Choroid plexus epithelial cell (primary cell): Measurements from ENCODE around the gene ATP13A3.
"Not testable (repeated sequence)": the region's sequence is repeated elsewhere in the genome, so short reads cannot be mapped to it uniquely, and the experiment has no call there.

Experiments used
- DNase-seq: peaks from one replicate; pipeline ENCODE4 v3.0.0-alpha.2; 2010; ENCODE audit warnings: low read depth
- H3K4me3 ChIP-seq: 2 replicates; pipeline ENCODE4 v1.5.1; 2011; ENCODE audit warnings: low read depth, mild to moderate bottlenecking, control low read depth, low read length, moderate library complexity
- TF ChIP-seq, protein P1 (sequence below): conservative IDR thresholded peaks from 2 replicates; pipeline ENCODE4 v1.5.1; 2011; ENCODE audit warnings: low read depth, mild to moderate bottlenecking, control low read depth, inconsistent platforms, low read length, moderate library complexity

ATP13A3 gene

DNA sequence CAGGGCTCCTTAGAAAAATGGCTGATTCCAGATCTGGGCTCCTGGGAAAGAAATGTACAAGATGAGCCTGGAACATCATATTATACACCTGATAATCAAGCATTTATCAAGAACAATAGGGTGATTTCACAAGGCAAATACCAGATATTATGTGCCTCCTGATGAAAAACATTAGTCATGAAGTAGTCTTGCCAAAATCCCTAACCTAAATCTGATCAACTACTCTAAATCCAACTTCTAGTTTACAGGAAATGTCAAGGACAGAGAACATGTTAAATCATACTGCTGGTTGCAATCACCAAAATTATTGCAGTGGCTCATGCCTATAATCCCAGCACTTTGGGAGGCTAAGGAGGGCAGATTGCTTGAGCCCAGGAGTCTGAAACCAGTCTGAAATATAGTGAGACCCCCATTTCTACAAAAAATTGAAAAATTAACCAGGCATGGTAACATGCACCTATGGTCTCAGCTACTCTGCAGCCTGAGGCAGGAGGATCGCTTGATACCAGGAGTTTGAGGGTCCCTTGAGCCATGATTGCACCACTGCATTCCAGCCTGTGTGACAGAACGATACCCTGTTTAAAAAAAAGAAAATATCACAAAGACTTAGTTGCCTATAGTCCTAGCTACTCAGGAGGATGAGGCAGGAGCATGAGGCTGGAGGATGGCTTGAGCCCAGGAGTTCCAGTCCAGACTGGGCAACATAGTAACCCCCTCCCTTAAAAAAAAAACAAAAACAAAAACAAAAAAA is 34.9 kb upstream of the ATP13A3 start:
- no peak overlapping the region for H3K4me3 ChIP-seq
- TF ChIP-seq, protein P1, sequence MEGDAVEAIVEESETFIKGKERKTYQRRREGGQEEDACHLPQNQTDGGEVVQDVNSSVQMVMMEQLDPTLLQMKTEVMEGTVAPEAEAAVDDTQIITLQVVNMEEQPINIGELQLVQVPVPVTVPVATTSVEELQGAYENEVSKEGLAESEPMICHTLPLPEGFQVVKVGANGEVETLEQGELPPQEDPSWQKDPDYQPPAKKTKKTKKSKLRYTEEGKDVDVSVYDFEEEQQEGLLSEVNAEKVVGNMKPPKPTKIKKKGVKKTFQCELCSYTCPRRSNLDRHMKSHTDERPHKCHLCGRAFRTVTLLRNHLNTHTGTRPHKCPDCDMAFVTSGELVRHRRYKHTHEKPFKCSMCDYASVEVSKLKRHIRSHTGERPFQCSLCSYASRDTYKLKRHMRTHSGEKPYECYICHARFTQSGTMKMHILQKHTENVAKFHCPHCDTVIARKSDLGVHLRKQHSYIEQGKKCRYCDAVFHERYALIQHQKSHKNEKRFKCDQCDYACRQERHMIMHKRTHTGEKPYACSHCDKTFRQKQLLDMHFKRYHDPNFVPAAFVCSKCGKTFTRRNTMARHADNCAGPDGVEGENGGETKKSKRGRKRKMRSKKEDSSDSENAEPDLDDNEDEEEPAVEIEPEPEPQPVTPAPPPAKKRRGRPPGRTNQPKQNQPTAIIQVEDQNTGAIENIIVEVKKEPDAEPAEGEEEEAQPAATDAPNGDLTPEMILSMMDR: no peak
- DNase-seq: peak; percentile 61

DNA sequence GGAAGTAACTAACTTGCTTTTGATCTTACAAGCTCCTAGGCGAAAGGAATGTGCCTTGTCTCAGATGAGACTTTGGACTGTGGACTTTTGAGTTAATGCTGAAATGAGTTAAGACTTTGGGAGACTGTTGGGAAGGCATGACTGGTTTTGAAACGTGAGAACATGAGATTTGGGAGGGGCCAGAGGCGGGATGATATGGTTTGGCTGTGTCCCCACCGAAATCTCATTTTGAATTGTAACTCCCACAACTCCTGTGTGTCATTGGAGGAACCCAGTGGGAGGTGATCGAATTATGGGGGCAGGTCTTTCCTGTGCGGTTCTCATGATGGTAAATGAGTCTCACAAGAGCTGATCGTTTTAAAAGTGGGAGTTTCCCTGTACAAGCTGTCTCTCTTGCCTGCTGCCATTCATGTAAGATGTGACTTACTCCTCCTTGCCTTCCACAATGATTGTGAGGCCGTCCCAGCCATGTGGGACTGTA is 33.9 kb upstream of the ATP13A3 start:
- DNase-seq, H3K4me3 ChIP-seq: not testable (repeated sequence)

DNA sequence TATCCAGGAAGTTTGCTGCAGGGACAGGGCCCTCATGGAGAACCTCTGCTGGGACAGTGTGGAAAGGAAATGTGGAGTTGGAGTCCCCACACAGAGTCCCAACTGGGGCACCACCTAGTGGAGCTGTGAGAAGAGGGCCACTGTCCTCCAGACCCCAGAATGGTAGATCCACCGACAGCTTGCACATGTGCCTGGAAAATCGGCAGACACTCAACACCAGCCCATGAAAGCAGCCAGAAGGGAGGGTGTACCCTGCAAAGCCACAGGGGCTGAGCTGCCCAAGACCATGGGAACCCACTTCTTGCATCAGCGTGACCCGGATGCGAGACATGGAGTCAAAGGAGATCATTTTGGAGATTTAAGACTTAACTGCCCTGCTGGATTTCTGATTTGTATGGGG is 33.4 kb upstream of the ATP13A3 start:
- H3K4me3 ChIP-seq, DNase-seq: not testable (repeated sequence)

DNA sequence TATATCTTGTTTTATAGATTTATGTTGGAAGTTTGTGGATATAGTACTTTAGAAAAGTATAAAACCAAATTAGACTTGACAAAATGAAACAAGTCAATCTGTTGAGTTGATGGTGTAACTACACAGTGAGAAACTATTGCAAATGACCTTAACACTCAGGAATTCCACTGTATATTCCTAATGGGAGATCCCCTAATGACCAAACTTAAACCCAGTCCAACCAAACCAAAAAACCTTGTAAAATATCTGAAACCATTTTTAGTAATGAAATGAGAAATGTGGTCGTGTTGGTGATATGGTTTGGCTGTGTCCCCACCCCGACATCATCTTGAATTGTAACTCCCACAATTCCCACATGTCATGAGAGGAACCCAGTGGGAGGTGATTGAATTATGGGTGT is 31.9 kb upstream of the ATP13A3 start:
- no peak overlapping the region for H3K4me3 ChIP-seq
- TF ChIP-seq, protein P1: no peak
- peak; percentile 67 for DNase-seq

DNA sequence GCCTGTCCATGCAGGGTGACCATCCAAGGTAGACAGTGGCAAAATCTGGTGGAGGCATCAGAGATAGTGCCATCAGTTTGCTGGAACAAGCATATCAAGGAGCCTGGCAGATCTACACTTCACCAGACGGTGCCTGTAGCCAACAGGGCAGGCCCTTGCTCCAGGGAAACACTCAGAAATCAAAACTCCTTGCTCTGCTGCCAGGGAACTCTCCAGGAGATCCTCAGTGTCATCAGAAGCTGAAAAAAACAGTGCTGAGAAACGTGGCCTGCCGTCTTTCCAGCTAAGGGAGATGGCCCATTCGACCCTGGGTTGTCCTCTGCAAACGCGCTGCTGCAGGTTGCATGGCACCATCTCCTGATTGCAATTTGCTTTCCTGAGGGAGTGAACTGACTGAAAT is 30.5 kb upstream of the ATP13A3 start:
- TF ChIP-seq, protein P1: no peak
- no peak overlapping the region for H3K4me3 ChIP-seq
- no peak for DNase-seq

DNA sequence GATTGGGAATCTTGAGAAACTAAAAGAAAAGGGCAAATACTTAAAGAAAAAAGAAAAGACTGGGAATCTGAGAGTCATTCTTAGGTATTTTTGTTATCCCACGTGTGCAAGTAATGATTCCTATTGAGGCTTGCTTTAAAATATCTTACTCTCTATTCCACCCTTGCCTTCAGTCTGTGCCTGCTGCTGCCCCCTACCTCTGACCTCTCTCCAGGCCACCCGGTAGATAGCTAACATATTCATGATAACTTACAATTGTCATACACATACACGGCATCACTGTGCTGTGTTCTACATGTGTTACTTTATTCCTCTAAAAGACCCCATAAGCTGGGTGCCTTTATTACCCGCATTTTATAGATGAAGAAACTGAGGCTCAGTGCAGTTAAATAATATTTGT is 27.8 kb upstream of the ATP13A3 start:
- no peak overlapping the region for H3K4me3 ChIP-seq
- no peak for DNase-seq
- TF ChIP-seq, protein P1: no peak

DNA sequence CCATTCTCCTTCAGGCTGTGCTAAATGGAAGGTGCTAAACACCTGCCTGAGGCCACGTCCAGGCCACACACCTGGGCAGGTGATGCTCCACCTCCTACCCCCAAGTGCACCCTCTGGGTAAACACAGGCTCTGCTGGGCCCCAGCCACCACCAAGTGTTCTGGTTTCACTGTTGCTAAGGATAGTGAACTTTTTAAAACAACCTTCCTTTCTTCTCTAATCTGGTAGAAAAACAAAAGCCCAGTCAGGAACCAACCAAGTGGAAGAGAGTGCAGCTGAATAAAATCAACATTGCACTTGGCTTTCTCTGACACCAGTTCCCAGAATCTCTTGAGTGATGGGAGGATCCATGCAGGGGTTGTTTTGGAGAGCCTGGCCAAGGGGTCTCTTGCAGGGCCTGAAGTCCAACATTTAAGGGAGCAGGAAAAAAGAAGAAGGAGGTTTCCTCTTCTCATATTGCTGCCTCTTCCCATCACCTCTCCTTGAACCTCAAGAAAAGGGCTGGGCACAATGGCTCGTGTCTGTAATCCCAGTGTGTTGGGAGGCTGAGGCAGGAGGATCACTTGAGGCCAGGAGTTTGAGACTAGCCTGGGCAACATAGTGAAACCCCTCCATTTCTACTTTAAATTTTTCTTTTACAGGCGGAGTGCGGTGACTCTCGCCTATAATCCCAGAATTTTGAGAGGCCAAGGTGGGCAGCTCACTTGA is 26.2 kb upstream of the ATP13A3 start:
- no peak overlapping the region for H3K4me3 ChIP-seq
- no peak for DNase-seq
- TF ChIP-seq, protein P1: no peak
